Hematopoietic multipotent progenitor cell treated with erythropoietin and hydrocortisone succinate and interleukin-3 and kit ligand, for 15 days (in vitro differentiated cells): ENCODE results near the gene CDH16.

Experiments used
- DNase-seq: peaks from one replicate; pipeline ENCODE4 v3.0.0-alpha.2; 2015; ENCODE audit warnings: low spot score

Gene CDH16

GRCh38 chr16:66926961-66927436, 8.3 kb upstream of the CDH16 start:
- no peak for DNase-seq

- DNase-seq: no peak
Observed at GRCh38 chr16:66926171-66926947, 7.7 kb upstream of the CDH16 start.

- DNase-seq: no peak
Observed at GRCh38 chr16:66925322-66925840, 6.7 kb upstream of the CDH16 start, which contains the start of gene RRAD. RRAD (minus strand) TSS chr16:66925535; CDS start chr16:66925179, 356 bp downstream.

- no peak for DNase-seq
Observed at GRCh38 chr16:66924527-66925321, 6.0 kb upstream of the CDH16 start.

- DNase-seq: no peak
Observed at GRCh38 chr16:66923866-66924265, 5.2 kb upstream of the CDH16 start.

- DNase-seq: no peak
Observed at GRCh38 chr16:66923247-66923731, 4.6 kb upstream of the CDH16 start.

DNA sequence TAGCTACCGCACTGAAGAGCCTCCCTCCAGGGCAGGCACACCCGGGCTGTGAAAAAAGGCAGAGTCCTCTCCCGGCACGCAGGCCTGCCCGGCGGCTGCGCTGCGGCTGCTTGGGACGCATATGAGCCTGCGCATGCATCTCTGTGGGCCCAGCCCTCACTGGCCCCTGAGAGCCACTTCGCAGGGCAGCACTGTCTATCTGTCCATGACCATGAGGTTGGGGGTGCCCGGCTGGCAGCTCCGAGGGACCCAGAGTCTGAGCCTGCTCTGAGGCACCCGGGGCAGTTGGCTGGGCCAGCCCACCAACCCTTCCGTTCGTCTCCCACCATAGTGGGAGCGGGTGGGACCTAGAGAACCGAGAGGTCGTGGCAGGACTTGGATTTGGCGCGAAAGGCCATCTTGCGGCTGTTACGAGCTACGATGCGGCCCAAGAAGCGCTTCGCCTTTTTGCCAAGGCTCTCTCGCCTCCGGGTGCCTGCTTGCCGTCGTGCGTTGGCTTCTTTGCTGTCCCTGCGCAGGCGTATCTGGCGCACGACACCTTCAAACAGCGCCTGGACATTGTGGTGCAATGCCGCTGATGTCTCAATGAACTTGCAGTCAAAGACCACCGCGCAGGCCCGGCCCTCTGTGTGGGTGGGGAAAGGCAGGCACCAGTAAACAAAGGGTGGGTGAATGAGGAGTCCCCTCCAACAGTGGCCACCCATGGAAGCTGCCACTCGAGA, 3.2 kb upstream of the CDH16 start:
- DNase-seq: no peak

GRCh38 chr16:66920924-66921680, 2.4 kb upstream of the CDH16 start:
- DNase-seq: no peak

DNA sequence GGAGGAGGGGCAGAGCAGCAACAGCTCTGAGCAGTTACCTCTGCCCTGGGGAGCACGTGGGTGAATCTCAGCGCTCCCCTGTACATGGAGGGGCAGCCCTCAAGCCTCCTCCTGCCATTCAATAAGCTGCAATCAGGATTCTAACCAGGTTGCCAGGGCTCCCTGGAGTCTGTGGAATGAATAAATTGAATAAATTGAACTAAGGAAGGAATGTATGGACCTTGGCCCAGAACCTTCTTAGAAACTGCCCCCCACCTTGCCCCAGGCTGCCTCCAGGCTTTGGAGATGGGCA, 1.6 kb upstream of the CDH16 start:
- DNase-seq: no peak

DNA sequence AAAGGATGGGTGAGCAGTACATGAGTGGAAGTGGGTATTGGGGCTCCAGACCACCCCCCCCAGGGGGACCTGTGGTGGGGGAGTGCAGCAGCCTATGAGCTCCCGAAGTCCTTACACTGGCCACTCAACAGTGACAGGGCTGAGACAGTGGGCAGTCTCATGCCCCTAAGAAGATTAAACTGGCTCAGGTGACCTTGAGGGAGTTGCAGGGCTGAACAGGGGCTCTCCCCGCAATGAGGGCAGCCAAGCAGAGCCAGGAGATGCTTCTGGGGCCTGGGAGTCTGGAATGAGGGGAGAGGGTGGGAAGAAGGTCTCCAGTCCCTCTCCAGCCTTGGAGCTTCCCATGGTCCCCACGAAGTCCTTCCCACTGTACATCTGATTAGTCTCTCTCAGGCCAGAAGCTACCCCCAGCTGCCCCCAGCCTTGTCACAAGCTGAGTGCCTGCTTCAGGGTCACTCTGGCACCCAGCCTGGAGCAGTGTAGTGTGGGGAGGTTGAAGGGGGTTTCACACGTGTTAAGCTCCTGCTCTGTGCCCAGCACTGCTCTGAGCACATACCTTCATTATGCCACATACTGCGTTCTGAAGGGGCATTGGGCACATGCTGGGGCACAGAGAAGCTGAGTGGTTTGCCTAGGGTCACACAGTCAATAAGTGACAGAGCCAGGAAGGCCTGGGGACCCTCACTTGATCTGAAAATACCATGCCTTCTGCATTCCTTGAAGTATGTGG, 1.0 kb upstream of the CDH16 start:
- DNase-seq: no peak

DNA sequence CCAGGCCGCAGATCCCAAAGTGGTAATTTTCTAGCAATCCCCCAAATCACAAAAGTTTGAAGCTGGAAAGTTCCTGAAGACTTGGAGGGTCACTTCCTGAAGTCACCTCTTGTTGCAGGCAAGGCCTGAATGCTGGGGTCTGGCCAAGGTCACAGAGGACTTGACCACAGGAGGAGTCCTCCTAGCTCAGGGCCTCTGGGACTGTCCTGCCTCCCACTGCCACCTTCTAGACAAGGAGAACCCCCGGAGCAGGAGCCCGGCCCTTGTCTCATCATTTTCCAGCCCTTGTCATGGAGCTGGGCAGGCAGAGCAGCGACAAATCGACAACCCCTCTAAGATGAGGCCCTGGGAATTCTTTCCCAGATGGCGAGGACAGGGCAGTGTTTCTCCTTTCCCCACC, 330 bp downstream of the CDH16 start:
- DNase-seq: no peak

DNA sequence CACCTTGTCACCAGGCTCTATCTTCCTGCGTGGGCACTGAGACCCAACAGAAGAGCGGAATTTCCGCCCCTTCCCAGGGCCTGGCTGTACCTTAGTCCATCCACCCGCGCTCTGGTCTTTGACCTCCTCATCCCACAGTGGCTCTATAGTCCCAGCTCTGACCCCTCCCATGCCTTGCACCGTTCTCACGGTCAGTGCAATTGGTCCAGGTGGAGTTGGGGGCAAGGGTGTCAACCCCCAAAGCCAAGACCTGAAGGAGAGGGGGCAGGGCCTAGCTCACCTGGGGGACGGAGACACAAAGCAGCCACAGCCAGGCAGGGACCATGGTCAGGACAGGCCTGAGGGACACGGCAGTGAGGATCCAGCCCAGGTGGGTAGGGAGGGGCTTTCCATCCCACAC, 944 bp downstream of the CDH16 start:
- no peak for DNase-seq

DNA sequence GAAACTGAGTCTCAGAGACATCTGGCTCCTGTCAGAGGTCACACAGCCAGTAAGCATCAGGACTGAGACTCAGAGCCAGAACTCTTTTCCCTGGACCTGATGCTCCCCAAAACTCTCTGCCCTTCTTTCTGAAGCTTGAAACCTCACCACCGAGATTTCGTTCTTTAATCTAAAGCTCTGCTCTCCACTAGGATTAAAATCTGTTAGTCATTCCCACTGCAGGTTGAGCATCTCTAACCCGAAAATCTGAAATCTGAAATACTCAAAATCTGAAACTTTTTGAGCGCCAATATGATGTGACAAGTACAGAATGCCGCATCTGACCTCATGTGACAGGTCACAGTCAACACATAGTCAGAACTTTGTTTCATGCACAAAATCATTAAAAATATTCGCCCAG, 2.2 kb downstream of the CDH16 start:
- DNase-seq: no peak

DNA sequence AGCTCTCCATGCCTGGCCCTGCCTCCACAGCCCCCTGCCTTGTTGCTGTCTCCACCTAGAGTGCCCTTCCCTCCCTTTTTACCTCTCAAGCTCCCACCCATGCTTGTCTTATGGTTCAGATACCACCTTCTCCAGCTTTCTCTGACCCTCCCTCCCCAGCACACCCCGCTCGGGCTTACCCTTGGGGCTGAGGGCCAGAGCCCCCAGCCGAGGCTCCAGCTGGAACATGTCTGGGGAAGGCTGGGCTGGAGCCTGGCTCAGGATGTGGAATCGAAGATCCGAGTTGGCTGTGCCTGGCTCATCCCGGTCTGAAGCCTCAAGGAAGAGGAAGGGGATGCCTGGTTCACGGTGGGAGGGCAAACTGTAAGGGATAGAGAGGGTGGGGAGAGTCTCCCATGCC, 3.6 kb downstream of the CDH16 start:
- no peak for DNase-seq

- DNase-seq: no peak
Observed at GRCh38 chr16:66914541-66914940, 4.1 kb downstream of the CDH16 start.

- no peak for DNase-seq
Observed at GRCh38 chr16:66913711-66914110, 5.0 kb downstream of the CDH16 start.

DNA sequence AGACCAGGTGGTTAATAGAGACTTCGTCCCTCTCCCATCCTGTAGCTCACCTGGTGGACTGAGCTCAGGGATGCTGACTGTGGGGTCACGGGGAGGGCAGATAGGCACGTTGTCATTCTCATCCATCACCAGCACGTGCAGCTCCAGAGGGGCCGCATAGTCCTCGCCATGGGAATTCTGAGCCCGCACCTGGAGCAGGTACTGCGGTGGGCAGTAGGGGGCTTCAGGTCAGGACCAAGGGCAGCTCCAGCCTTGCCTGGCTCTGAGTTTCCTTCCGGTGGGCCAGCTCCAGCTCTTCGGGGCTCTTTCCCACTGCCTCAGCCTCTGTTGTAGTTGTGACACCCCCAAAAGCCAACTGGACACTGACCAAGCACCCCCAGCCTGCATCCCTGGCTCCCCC, 5.6 kb downstream of the CDH16 start:
- DNase-seq: no peak

DNA sequence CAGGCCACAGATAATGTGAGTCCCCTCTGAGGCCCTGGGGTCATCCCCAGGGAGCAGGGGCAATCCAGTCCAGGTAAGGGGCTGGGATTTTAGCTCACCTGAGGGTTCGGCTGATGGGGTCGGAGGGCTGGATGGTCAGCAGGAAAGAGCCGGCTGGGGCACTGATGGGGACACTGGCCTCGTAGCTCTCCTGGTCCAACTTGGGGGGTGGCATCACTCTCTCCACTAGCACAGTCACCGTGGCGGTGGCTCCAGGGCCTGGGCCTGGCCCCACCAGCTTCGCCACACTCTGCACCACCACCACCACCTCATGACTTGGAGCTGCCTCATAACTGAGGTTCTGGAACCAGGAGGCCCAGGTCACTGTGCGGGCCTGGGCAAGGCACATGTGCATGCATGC, 6.9 kb downstream of the CDH16 start:
- no peak for DNase-seq

GRCh38 chr16:66911112-66911511, 7.6 kb downstream of the CDH16 start:
- no peak for DNase-seq

- no peak for DNase-seq
Observed at GRCh38 chr16:66910175-66910940, 8.3 kb downstream of the CDH16 start.
